ENCODE results near the gene AK8.

The AK8 gene

GRCh38 chr9:132877824-132878694 lies at the start of gene AK8:
AK8 (minus strand) TSS chr9:132878284; CDS start chr9:132878255, 29 bp downstream.
- peak; percentile 77 for DNase-seq

- no peak for DNase-seq
Observed at GRCh38 chr9:132927704-132928103, 49.6 kb upstream of the AK8 start.

GRCh38 chr9:132923346-132923902 lies 45.3 kb upstream of the AK8 start:
- DNase-seq: no peak

- no peak for DNase-seq
Observed at GRCh38 chr9:132919614-132920268, 41.7 kb upstream of the AK8 start.

- no peak for DNase-seq
Observed at GRCh38 chr9:132914924-132915323, 36.8 kb upstream of the AK8 start.

- no peak for DNase-seq
Observed at GRCh38 chr9:132912131-132912530, 34.0 kb upstream of the AK8 start.

- DNase-seq: no peak
Observed at GRCh38 chr9:132910376-132910775, 32.3 kb upstream of the AK8 start.

- no peak for DNase-seq
Observed at GRCh38 chr9:132909311-132909710, 31.2 kb upstream of the AK8 start.

- DNase-seq: peak; percentile 31
Observed at GRCh38 chr9:132908635-132909034, 30.6 kb upstream of the AK8 start.

GRCh38 chr9:132905726-132906125 lies 27.6 kb upstream of the AK8 start:
- DNase-seq: no peak

GRCh38 chr9:132903574-132904492 lies 25.7 kb upstream of the AK8 start:
- no peak for DNase-seq

GRCh38 chr9:132901858-132902831 lies 24.1 kb upstream of the AK8 start:
- peak; percentile 75 for DNase-seq

GRCh38 chr9:132898051-132898450 lies 20.0 kb upstream of the AK8 start:
- no peak for DNase-seq

GRCh38 chr9:132896906-132897305 lies 18.8 kb upstream of the AK8 start:
- no peak for DNase-seq

- no peak for DNase-seq
Observed at GRCh38 chr9:132896264-132896663, 18.2 kb upstream of the AK8 start.

- no peak for DNase-seq
Observed at GRCh38 chr9:132894862-132895835, 17.1 kb upstream of the AK8 start.

GRCh38 chr9:132894346-132894745 lies 16.3 kb upstream of the AK8 start:
- no peak for DNase-seq

GRCh38 chr9:132892400-132892799 lies 14.3 kb upstream of the AK8 start:
- no peak for DNase-seq

GRCh38 chr9:132888151-132888550 lies 10.1 kb upstream of the AK8 start:
- no peak for DNase-seq

Measured in CD4-positive, alpha-beta T cell treated with Interleukin-6 for 4 hours (primary cell).